Bronchial smooth muscle cell (primary cell): ENCODE data around the gene PGAM2. TPM values are rescaled to one million over a fixed set of nuclear protein-coding genes. Genes with fewer than 3 reads are reported as not detected.

Experiments used
- total RNA-seq: library from RNA; depleted of rRNA; stranded (reverse); fragments of >200 nt; gene quantifications from 2 replicates; pipeline ENCODE4 v1.2.1, GENCODE V29; 2014

PGAM2 gene
- total RNA-seq, result 0.09 and 0.63 TPM in 2 replicates

DNA sequence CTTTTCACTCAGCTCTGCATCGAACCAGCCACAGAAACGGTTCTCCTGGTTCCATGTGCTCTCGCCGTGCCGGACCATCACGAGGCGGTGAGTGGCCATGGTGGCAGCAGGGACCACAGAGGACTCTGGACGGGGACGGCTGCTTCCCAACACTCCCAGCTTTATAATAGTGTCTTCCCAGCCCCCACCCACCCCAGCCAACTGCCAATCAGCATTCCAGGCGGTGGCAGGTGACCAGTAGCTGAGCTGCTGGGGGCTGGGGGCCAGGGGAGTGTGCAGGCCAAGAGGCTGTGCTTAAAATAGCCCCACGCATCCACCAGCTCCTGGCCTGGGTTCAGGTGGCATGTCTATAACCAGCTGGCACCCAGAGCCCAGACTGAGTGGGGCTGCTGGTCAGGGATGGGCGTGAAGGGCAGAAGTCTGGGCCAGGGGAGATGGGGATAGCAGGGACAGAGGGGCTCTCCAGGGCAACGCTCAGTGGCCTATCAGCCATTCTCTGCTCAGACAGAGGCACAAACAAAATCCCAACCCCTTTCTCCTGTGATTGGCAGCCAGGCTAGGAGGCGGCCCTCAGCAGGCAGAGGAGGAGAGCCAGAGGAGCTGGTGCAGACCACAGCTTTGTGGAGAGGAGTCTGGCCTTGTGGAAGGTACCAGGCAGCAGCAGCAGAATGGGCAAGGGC is at the start of gene PGAM2:
Gene PGAM2 (minus strand): TSS at position 137 of the 680 bp plus-strand sequence. CDS start 38 bp downstream, at position 99.

DNA sequence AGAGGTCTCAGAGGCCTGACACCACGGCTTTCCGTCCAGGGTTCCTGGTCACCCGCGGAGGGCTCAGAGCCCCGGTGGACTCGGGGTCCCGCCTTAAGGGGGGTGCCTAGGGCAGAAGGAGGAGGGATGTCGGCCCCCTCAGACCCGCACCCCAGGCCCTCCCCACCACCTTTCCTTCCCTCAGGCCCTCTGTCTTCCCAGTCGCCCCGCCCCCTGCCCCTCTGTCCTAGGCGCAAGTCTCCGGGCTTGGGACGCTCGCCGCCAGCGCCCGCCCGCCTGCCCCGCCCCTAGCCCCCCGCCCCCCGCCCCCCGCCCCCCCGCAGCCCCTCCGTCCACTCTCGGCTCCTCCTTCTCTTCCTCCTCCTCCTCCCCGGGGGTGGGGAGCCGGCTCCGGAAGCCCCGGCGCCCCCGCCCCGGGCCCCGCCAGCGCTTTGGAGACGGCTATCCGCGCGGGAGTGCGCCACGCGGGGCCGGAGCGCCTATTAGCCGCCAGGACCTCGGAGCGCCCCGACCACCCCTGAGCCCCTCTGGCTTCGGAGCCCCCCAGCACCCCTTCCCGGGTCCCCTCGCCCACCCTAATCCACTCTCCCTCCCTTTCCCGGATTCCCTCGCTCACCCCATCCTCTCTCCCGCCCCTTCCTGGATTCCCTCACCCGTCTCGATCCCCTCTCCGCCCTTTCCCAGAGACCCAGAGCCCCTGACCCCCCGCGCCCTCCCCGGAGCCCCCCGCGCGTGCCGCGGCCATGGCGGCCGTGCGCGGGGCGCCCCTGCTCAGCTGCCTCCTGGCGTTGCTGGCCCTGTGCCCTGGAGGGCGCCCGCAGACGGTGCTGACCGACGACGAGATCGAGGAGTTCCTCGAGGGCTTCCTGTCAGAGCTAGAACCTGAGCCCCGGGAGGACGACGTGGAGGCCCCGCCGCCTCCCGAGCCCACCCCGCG is 38.8 kb upstream of the PGAM2 start, which contains the start of gene AEBP1:
Gene AEBP1 (plus strand): TSS at position 423 of the 937 bp plus-strand sequence. CDS start 321 bp downstream, at position 744.

GRCh38 chr7:44044315-44045225 is 20.8 kb downstream of the PGAM2 start, which contains the start of gene DBNL:
Gene DBNL (plus strand): TSS chr7:44044702. CDS start chr7:44044738, 36 bp downstream.

Other genes with a start within 250 kb of the PGAM2 start
- gene MRPS24, start 196.1 kb downstream of the PGAM2 start, total RNA-seq, result 85.0 and 105 TPM in 2 replicates
- 27.0 and 27.4 TPM in 2 replicates for gene URGCP, start 159.0 kb downstream of the PGAM2 start, total RNA-seq
- gene UBE2D4, start 139.1 kb downstream of the PGAM2 start, total RNA-seq, result 4.7 and 12.1 TPM in 2 replicates
- gene SPDYE1, start 67.7 kb downstream of the PGAM2 start, total RNA-seq, result under 0.01 TPM in 1 of 2 replicates, not detected in the other
- gene DBNL, start 20.9 kb downstream of the PGAM2 start, total RNA-seq, result 101 and 140 TPM in 2 replicates
- gene POLM, start 17.0 kb upstream of the PGAM2 start, total RNA-seq, result 7.6 and 9.9 TPM in 2 replicates
- gene AEBP1, start 38.8 kb upstream of the PGAM2 start, total RNA-seq, result 16.6 and 20.2 TPM in 2 replicates
- gene POLD2, start 58.0 kb upstream of the PGAM2 start, total RNA-seq, result 57.8 and 61.7 TPM in 2 replicates
- 0.47 TPM in 1 of 2 replicates, not detected in the other for gene MYL7, start 75.8 kb upstream of the PGAM2 start, total RNA-seq
- 1.1 and 3.2 TPM in 2 replicates for gene GCK, start 123.9 kb upstream of the PGAM2 start, total RNA-seq
- gene YKT6, start 135.4 kb upstream of the PGAM2 start, total RNA-seq, result 45.6 and 70.6 TPM in 2 replicates